ENCODE results near the gene POLR1G.

DNA sequence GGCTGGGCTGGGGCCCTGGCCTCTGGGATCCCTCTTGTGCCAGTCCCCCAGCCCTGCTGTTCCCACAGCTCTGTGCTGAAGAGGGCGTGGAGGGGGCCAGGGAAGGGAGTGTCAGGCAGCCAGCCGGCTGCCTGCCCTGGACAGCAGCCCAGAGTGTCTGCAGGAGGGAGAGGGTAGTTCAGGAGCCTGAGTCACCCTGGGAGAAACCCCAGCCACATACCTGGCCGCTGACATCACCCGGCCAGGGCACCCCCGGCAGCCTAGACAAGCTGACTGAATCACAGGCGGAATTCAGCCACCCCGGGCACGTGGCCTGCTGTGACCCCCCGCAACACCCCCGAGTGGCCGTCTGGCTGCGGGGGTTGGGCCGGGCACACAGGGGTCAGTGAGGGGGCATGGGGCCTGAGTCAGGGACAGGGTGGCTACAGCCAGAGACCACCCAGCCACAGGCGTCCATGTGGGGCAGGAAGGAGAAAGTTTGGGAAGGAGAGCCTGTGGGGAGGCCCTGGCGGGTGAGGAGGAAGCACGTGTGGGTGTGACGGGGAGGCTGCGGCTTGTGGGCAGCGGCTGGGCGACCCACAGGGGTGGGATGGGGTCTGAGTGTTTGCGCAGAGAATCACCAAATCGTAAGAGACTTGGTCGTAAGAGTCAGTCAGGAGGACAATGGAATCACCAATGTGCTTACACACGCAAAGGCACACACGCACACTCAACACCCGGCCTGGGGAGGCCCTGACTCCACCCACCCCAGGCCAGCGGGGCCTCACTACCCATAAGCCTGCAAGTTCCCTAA is 49.5 kb downstream of the POLR1G start:
- TF ChIP-seq POLR2A (IDR thresholded peaks at IDR 0.05; ENCODE audit: low read depth, low read length) (no peak), TAF1 (IDR thresholded peaks at IDR 0.05; ENCODE audit: borderline replicate concordance, low read depth, low read length) (no peak)
